ENCODE results near the gene HOXC9. TPM values are rescaled to one million over a fixed set of nuclear protein-coding genes. Genes with fewer than 3 reads are reported as not detected.
"Not testable (repeated sequence)": the region's sequence is repeated elsewhere in the genome, so short reads cannot be mapped to it uniquely, and the experiment has no call there.

The HOXC9 gene
- total RNA-seq, 1 experiment from 2014 or later = 11.3 TPM

DNA sequence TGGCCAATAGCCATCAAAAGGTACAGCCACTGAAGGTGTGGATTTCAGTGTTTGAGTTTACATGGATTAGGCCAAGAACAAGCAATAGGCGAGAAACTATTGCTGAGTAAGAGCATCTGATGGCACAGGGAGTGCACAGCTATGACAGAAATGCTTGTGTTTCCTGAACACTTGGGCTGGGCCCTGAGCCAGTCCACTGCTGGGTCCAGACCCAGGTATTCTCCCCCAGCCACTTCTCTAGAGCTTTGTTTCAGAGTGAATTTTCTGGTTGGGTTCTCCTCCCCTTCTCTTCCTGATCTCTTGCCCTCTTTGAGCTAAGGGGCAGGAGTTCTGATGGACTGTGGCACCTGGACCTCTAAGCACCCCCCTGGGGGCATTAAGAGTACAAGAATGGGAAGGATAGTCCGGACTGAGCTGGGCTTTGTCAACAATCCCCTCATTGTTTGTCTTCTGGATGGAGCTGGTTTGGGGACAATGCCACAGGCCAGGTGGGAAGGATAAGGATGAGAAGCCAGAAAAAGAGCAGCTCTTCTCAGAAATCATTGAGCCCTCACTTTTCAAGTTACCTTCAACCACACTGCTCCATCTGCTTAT, 41.2 kb downstream of the HOXC9 start:
- no peak overlapping the region for H3K27ac ChIP-seq (ENCODE audit: low read depth, low read length)
- POLR2A ChIA-PET = no interaction called here

DNA sequence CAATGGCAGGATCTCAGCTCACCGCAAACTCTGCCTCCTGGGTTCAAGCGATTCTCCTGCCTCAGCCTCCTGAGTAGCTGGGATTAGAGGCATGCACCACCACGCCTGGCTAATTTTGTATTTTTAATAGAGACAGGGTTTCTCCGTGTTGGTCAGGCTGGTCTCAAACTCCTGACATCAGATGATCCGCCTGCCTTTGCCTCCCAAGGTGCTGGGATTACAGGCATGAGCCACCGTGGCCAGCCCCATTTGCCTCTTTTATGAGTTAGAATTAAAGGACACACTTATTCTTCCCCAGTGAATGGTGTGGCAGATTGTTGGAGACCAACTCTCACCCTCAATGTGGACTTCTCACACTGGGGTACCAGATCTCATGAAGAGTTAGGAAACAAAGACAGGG, 42.1 kb downstream of the HOXC9 start:
- BruUV-seq (replicated peaks); H3K4me1 ChIP-seq (ENCODE audit: control insufficient read depth in 1 of 2, insufficient read depth in 2 of 2, low read length in 2 of 2); H3K9me3 ChIP-seq (ENCODE audit: control insufficient read depth in 1 of 2, insufficient read depth in 1 of 2, low read depth in 1 of 2, low read length in 2 of 2); RAD21 ChIA-PET (ENCODE audit: low non-redundant PET in 1 of 2, low total read pairs in 2 of 2, uncharacterized antibody in 2 of 2, unreplicated experiment in 2 of 2); H3K4me3 ChIP-seq (replicated peaks in 1 of 2; ENCODE audit: low read depth in 1 of 2, low read length in 2 of 2); H3K9me2 ChIP-seq (ENCODE audit: insufficient read depth); DNase-seq (ENCODE audit: low read depth, low spot score); H3K27me3 ChIP-seq (ENCODE audit: insufficient read depth, low read length); intact Hi-C loops (cut with micrococcal nuclease); H3K36me3 ChIP-seq (ENCODE audit: control insufficient read depth in 1 of 2, insufficient read depth in 2 of 2, low read length in 2 of 2); POLR2A ChIA-PET; H4K20me1 ChIP-seq (ENCODE audit: insufficient read depth); H2AFZ ChIP-seq (ENCODE audit: low read depth, low read length, poor library complexity, severe bottlenecking); H3K9ac ChIP-seq (ENCODE audit: low read length); H3K79me2 ChIP-seq (ENCODE audit: insufficient read depth, low read length); ATAC-seq; H3K4me2 ChIP-seq (ENCODE audit: low read length); H3K27ac ChIP-seq (ENCODE audit: low read depth, low read length): not testable (repeated sequence)
- CTCF ChIA-PET = interaction anchor here (1.2 to 1.3 kb wide), 2 partner anchors 10 to 93 kb away, joined by 3 to 4 read pairs; no protein-coding TSS in a partner anchor

More for the DNA sequence above, 41.2 kb downstream of the HOXC9 start:
- intact Hi-C loops (cut with micrococcal nuclease) = no loop called here
- TF ChIP-seq, protein P1, sequence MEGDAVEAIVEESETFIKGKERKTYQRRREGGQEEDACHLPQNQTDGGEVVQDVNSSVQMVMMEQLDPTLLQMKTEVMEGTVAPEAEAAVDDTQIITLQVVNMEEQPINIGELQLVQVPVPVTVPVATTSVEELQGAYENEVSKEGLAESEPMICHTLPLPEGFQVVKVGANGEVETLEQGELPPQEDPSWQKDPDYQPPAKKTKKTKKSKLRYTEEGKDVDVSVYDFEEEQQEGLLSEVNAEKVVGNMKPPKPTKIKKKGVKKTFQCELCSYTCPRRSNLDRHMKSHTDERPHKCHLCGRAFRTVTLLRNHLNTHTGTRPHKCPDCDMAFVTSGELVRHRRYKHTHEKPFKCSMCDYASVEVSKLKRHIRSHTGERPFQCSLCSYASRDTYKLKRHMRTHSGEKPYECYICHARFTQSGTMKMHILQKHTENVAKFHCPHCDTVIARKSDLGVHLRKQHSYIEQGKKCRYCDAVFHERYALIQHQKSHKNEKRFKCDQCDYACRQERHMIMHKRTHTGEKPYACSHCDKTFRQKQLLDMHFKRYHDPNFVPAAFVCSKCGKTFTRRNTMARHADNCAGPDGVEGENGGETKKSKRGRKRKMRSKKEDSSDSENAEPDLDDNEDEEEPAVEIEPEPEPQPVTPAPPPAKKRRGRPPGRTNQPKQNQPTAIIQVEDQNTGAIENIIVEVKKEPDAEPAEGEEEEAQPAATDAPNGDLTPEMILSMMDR (IDR thresholded peaks at IDR 0.05 in 2 of 3, conservative IDR thresholded peaks at IDR 0.05 in 1 of 3; ENCODE audit: borderline replicate concordance in 1 of 3, insufficient read depth in 1 of 3, low read depth in 2 of 3, low read length in 2 of 3) = no peak
- TF ChIP-seq ZFX (IDR thresholded peaks at IDR 0.05) (no peak), POLR2A (IDR thresholded peaks at IDR 0.05; ENCODE audit: borderline replicate concordance, extremely low read depth, insufficient read depth, insufficient read length) (no peak), YY1 (IDR thresholded peaks at IDR 0.05; ENCODE audit: extremely low read depth, insufficient replicate concordance, low read depth, low read length) (no peak), EGR1 (IDR thresholded peaks at IDR 0.05; ENCODE audit: low read depth) (no peak), EZH2 (IDR thresholded peaks at IDR 0.05) (no peak)
- TF ChIP-seq, protein P2, sequence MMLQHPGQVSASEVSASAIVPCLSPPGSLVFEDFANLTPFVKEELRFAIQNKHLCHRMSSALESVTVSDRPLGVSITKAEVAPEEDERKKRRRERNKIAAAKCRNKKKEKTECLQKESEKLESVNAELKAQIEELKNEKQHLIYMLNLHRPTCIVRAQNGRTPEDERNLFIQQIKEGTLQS (IDR thresholded peaks at IDR 0.05) = no peak
- Histone ChIP-seq H3K27me3 (ENCODE audit: insufficient read depth, low read length) (no peaks in the 10 kb centered on the region), H4K20me1 (ENCODE audit: insufficient read depth) (no peaks in the 10 kb centered on the region), H3K36me3 (ENCODE audit: control insufficient read depth in 1 of 2, insufficient read depth in 2 of 2, low read length in 2 of 2) (no peaks in the 10 kb centered on the region), H3K4me2 (ENCODE audit: low read length) (no peak overlapping the region), H3K9me2 (ENCODE audit: insufficient read depth) (no peaks in the 10 kb centered on the region), H3K4me3 (replicated peaks in 1 of 2; ENCODE audit: low read depth in 1 of 2, low read length in 2 of 2) (no peak overlapping the region), H3K9me3 (ENCODE audit: control insufficient read depth in 1 of 2, insufficient read depth in 1 of 2, low read depth in 1 of 2, low read length in 2 of 2) (no peaks in the 10 kb centered on the region), H3K79me2 (ENCODE audit: insufficient read depth, low read length) (no peaks in the 10 kb centered on the region), H2AFZ (ENCODE audit: low read depth, low read length, poor library complexity, severe bottlenecking) (no peak overlapping the region), H3K9ac (ENCODE audit: low read length) (no peak overlapping the region), H3K4me1 (ENCODE audit: control insufficient read depth in 1 of 2, insufficient read depth in 2 of 2, low read length in 2 of 2) (peaks cover 0 to 12% of the 10 kb centered on the region in 2 experiments; a peak in 3 of 4 replicates)
- DNase-seq (ENCODE audit: low read depth, low spot score) (no peak), ATAC-seq (no peak)
- no TSS peak for BruUV-seq (replicated peaks)
- RAD21 ChIA-PET (ENCODE audit: low non-redundant PET in 1 of 2, low total read pairs in 2 of 2, uncharacterized antibody in 2 of 2, unreplicated experiment in 2 of 2) = no interaction called here
- CTCF ChIA-PET = interaction anchor here (1.1 to 1.3 kb wide), 4 partner anchors 9 to 151 kb away, joined by 3 to 4 read pairs (median 4); no protein-coding TSS in a partner anchor

All from HCT116 (cell line).